Type B pancreatic cell (in vitro differentiated cells): ENCODE data around the gene MAP3K9. TPM values are rescaled to one million over a fixed set of nuclear protein-coding genes. Genes with fewer than 3 reads are reported as not detected.

Experiments
- DNase-seq: peaks from one replicate; pipeline ENCODE4 v3.0.0; 2021; ENCODE audit warnings: mixed read lengths; ENCODE audit not compliant: unreplicated experiment; ENCODE audit errors: extremely low spot score
- H3K27ac Mint-ChIP-seq: 2 replicates; pipeline ENCODE4 v1.8.0; 2021; ENCODE audit warnings: mild to moderate bottlenecking, mixed read lengths
- H3K27me3 Mint-ChIP-seq: 2 replicates; pipeline ENCODE4 v1.8.0; 2021; ENCODE audit warnings: mixed read lengths
- H3K36me3 Mint-ChIP-seq: 2 replicates; pipeline ENCODE4 v1.8.0; 2021; ENCODE audit warnings: mixed read lengths
- H3K4me1 Mint-ChIP-seq: one replicate; pipeline ENCODE4 v1.8.0; 2021; ENCODE audit warnings: mixed read lengths; ENCODE audit not compliant: unreplicated experiment
- H3K4me3 Mint-ChIP-seq: 2 replicates; pipeline ENCODE4 v1.8.0; 2021; ENCODE audit warnings: mild to moderate bottlenecking, mixed read lengths
- H3K9me3 Mint-ChIP-seq: 2 replicates; pipeline ENCODE4 v1.8.0; 2021; ENCODE audit warnings: mixed read lengths
- total RNA-seq: library from RNA; stranded (reverse); gene quantifications from 2 replicates; pipeline ENCODE4 v1.2.1, GENCODE V29; 2021; ENCODE audit warnings: low replicate concordance
- TF ChIP-seq, protein P1 (sequence below): fragments of 200-600 bp; sonication (generic); conservative IDR thresholded peaks from 2 replicates; pipeline ENCODE4 v1.5.0; 2021; ENCODE audit warnings: antibody characterized with exemption, mild to moderate bottlenecking

The MAP3K9 gene
- total RNA-seq, 1 donor from 2014 or later = 14.9 TPM

DNA sequence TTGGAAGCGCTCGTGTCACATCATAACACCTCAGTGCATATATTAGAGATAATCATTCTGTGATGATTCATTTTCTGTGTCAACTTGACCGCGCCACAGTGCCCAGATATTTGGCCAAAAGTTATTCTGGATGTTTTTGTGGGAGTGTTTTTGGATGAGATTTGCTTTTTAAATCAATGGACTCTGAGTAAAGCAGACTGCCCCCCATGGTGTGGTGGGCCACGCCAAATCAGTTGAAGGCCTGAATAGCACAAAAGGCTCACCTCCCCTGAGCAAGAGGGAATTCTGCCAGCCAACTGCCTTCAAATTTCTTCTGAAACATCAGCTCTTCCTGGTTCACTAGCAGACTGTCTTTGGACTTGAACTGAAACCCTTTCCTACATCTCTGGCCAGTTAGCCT lies 24.6 kb upstream of the MAP3K9 start:
- H3K9me3 Mint-ChIP-seq = peaks cover 3% of the 10 kb centered on the region
- no peak overlapping the region for H3K4me3 Mint-ChIP-seq
- no peaks in the 10 kb centered on the region for H3K4me1 Mint-ChIP-seq
- no peaks in the 10 kb centered on the region for H3K36me3 Mint-ChIP-seq
- no peak overlapping the region for H3K27ac Mint-ChIP-seq
- TF ChIP-seq, protein P1, sequence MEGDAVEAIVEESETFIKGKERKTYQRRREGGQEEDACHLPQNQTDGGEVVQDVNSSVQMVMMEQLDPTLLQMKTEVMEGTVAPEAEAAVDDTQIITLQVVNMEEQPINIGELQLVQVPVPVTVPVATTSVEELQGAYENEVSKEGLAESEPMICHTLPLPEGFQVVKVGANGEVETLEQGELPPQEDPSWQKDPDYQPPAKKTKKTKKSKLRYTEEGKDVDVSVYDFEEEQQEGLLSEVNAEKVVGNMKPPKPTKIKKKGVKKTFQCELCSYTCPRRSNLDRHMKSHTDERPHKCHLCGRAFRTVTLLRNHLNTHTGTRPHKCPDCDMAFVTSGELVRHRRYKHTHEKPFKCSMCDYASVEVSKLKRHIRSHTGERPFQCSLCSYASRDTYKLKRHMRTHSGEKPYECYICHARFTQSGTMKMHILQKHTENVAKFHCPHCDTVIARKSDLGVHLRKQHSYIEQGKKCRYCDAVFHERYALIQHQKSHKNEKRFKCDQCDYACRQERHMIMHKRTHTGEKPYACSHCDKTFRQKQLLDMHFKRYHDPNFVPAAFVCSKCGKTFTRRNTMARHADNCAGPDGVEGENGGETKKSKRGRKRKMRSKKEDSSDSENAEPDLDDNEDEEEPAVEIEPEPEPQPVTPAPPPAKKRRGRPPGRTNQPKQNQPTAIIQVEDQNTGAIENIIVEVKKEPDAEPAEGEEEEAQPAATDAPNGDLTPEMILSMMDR = no peak
- peaks cover 6% of the 10 kb centered on the region for H3K27me3 Mint-ChIP-seq
- no peak for DNase-seq

DNA sequence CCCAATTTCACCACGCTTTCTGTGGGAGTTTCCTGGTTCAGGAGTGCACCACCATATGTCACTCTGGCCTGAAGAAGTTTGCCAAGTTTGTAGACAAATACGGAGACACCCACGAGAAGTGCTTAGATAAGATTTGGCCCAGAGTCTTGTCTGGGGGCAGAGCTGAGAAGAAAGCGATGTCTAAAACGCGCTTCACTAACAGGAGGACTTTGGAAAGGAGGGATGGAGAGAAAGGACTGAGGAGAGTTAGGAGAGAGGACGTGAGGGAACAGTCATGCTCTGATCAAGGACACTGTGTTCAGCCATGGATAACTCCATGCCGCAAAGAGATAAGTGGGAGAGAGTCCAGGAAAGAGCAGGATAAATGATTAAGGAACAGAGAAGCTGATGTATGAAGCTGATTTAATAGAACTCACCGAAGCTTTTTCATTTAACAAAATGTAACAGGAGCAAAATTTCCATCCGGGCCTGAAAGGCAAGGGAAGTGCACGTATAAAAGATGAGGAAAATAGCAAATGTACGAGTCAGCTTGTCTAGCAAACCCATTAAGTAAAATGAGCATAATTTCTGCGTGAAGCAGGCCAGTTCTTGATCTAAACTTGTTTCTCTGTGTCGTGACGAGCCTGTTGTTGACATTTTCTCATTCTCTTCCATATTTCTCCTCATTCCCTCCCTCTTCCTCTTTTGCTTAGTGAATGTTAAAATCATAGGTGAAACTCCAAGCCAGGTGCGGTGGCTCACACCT lies 23.4 kb upstream of the MAP3K9 start:
- Mint-ChIP-seq H3K27ac (no peak overlapping the region), H3K36me3 (no peaks in the 10 kb centered on the region)
- TF ChIP-seq, protein P1 = no peak

DNA sequence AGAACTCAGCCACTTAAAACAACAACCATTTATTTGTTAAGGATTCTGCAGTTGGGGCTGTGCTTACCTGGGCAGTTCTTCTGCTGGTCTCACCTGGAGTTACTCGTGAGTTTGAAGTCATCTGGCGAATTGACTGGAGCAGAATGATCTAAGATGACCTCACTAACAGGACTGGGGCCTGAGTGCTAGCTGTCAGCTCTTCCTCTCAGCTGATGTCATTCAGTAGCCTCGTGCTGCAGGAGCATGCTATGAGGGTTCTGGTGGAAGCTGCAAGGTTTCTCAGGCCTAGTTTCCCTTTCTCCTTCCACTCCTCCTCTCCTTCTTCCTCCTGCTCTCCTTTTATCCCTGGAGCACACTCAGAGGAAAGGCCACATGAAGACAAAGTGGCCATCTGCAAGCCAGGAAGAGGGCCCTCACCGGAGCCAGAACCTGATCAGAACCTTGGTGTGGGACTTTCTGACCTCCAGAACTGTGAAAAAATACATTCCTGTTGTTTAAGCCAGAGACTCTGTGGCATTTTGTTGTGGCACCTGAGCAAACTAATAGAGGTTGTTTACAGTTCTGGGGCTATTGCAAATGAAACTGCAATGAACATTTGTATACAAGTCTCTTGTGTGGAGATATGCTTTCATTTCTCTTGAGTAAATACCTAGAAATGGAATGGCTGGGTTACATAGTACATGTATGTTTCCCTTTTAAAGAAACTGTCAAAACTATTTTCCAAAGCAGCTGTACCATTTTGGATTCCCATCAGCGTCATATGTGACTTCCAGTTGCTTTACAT lies 21.9 kb upstream of the MAP3K9 start:
- H3K9me3 Mint-ChIP-seq = peaks cover 3% of the 10 kb centered on the region
- no peak overlapping the region for H3K4me3 Mint-ChIP-seq
- H3K4me1 Mint-ChIP-seq = no peaks in the 10 kb centered on the region
- no peaks in the 10 kb centered on the region for H3K36me3 Mint-ChIP-seq
- H3K27me3 Mint-ChIP-seq = peaks cover 6% of the 10 kb centered on the region
- TF ChIP-seq, protein P1 = no peak
- H3K27ac Mint-ChIP-seq = no peak overlapping the region
- no peak for DNase-seq

More for the DNA sequence above, 23.4 kb upstream of the MAP3K9 start:
- Mint-ChIP-seq H3K4me1 (no peaks in the 10 kb centered on the region), H3K27me3 (peaks cover 6% of the 10 kb centered on the region), H3K4me3 (no peak overlapping the region), H3K9me3 (peaks cover 3% of the 10 kb centered on the region)
- no peak for DNase-seq

DNA sequence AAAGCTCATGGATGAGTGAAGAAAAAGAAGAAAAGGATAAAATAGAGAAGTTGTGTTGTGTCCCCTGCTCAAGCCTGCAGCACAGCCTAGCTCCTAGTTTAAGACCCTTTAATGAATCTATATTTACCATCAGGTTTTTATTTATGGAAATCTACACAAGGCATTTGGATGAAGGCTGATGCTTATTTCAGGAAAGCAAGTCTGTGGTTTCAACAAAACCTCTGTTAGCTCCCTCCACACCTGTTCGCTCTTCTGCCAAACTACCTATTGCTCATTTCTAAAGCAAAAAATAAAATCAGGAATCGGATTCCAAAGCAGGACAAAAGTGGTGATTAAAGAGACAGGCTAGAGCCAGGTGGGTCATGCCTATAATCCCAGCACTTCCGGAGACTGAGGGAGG lies 18.9 kb upstream of the MAP3K9 start:
- Mint-ChIP-seq H3K36me3 (no peaks in the 10 kb centered on the region), H3K27me3 (peaks cover 17% of the 10 kb centered on the region), H3K9me3 (no peaks in the 10 kb centered on the region), H3K27ac (no peak overlapping the region), H3K4me1 (peaks cover 1% of the 10 kb centered on the region), H3K4me3 (no peak overlapping the region)
- no peak for DNase-seq
- TF ChIP-seq, protein P1 = no peak

DNA sequence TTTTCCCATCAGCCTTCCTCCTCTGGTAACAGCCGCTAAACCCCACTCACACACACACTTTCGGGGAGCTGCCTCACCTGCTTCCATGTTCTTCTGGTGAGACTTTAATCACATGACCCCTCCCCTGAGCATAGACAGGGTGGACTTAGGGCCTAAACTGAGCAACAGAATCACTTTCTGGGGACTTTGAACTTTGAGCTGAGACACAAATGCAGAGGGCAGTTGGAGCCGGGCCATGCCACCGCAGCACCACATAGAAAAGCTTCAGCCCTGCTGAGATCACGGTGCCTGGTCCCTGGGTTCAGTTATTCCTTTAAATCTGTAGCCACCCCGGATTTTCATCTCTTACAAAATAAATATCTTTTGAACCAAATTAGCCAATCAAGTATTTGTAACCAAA lies 18.4 kb upstream of the MAP3K9 start:
- H3K9me3 Mint-ChIP-seq = no peaks in the 10 kb centered on the region
- H3K4me1 Mint-ChIP-seq = peaks cover 6% of the 10 kb centered on the region
- H3K27me3 Mint-ChIP-seq = peaks cover 22% of the 10 kb centered on the region
- no peaks in the 10 kb centered on the region for H3K36me3 Mint-ChIP-seq
- TF ChIP-seq, protein P1 = no peak
- no peak overlapping the region for H3K27ac Mint-ChIP-seq
- no peak for DNase-seq
- no peak overlapping the region for H3K4me3 Mint-ChIP-seq
